Amniotic epithelial cell (primary cell): Measurements from ENCODE around the gene SLC25A21.
A peak's percentile ranks its signal among the peaks of the same experiment; 100 is the strongest.
"Not testable (repeated sequence)": the region's sequence is repeated elsewhere in the genome, so short reads cannot be mapped to it uniquely, and the experiment has no call there.

Source experiments
- DNase-seq: peaks from one replicate; pipeline ENCODE4 v3.0.0-alpha.2; 2010; ENCODE audit warnings: low read depth

Gene SLC25A21

DNA sequence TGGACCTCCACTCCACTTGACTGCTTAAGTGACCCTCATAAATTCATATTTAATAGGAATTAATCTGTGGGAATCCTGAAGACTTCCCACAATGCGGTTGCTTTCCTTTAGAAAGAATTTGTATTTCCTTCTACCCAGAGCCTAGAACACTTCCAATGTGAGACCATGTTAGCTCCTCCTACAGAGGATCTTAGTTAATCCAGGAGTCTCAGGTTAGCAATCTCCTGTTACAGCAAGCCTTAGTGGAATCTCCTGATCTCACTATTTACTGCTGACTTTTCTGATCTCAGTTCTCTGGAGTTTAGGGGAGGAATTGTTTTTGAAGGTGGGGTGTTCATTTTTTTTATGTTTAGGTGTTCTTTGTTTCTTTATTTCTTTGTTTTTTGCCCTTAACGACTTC, 186.0 kb downstream of the SLC25A21 start:
- no peak for DNase-seq

DNA sequence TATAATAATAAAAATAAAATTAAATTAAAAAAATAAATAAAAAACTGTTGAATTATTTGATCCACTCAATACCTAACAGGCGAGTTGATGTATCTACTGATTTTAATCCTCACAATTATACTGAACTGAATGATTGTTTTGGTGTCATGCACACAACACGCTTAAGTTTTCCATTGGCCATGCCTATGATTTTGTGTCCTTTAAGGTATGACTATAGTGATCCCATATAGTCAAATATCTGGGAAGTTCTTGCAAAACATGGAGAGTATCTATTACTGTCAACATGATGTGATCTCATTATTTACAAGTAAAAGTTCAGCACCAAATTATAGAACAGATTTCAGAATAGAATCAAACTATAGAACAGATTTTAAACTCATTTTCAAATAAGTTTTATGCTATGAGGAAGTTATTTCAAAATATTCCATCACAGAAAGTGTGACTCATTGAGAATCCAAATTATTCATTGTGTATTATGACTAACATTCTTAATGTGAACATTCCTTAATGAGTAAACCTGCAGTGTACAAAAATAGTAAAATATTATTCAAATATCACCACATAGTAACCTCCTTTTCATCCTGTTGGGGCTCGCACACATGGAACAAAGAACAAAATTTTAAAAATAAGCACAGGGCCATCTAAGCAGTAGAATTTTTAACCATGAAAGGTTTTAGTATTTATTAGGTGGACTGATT, 190.4 kb downstream of the SLC25A21 start:
- DNase-seq = peak; percentile 57

DNA sequence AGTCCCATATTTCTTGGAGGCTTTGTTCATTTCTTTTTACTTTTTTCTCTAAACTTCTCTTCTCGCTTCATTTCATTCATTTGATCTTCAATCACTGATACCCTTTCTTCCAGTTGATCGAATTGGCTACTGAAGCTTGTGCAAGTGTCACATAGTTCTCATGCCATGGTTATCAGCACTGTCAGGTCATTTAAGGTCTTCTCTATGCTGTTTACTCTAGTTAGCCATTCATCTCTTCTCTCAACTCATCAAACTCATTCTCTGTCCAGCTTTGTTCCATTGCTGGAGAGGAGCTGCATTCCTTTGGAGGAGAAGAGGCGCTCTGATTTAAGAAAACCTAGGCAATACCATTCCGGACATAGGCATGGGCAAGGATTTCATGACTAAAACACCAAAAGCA, 192.0 kb downstream of the SLC25A21 start:
- not testable (repeated sequence) for DNase-seq

DNA sequence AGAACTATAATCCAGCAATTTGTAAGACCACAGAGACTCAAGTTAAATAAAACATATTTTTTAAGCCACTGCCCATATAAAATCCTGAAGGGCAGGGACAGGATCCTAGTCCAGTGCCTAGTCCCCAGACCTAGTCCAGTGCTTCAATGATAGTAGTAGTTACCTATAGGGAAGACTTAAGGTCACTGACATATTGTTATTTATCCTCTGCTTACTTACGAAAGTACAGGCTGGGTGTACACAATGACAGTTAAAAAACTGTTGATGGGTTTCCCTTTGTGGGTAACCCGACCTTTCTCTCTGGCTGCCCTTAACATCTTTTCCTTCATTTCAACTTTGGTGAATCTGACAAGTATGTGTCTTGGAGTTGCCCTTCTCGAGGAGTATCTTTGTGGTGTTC, 192.5 kb downstream of the SLC25A21 start:
- DNase-seq = no peak

DNA sequence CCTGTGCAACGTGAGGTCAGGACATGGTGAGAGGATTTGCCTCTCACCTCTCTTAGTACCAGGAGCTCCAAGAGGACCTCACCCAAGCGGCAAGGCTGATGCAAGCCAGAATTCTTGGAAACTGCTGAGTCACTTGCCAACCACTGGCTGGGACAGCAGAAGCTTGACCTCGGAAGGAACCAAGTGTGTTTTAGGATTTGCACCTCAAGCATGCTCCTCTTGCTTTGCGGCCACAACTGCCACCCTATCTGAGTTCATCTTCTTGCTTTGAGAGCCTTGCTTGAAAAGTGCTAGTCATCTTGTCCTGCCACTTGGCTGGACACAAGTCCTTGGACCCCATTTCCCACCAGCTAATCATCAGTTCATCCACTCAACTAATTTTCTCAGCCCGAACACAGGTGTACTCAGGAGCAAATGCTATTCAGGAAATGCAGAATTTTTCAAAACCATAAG, 195.8 kb downstream of the SLC25A21 start:
- peak; percentile 46 for DNase-seq

GRCh38 chr14:36975834-36976233, 196.6 kb downstream of the SLC25A21 start:
- no peak for DNase-seq

DNA sequence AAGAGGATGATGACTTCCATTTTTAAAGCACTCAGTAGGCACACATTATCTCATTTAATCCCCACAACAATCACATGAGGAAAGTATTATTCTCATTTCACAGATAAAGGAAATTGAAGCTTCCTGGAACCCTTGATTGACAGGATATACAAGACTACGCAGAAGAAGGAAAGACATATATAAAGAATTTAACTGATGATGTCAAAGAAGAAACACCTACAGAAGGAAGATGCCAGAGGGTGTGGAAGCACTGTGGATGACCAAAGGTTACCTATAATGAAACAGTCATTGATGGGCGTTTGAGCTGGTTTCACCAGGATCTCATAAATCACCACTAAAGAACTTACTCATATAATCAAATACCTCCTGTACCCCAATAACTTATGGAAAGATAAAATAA, 197.4 kb downstream of the SLC25A21 start:
- no peak for DNase-seq

DNA sequence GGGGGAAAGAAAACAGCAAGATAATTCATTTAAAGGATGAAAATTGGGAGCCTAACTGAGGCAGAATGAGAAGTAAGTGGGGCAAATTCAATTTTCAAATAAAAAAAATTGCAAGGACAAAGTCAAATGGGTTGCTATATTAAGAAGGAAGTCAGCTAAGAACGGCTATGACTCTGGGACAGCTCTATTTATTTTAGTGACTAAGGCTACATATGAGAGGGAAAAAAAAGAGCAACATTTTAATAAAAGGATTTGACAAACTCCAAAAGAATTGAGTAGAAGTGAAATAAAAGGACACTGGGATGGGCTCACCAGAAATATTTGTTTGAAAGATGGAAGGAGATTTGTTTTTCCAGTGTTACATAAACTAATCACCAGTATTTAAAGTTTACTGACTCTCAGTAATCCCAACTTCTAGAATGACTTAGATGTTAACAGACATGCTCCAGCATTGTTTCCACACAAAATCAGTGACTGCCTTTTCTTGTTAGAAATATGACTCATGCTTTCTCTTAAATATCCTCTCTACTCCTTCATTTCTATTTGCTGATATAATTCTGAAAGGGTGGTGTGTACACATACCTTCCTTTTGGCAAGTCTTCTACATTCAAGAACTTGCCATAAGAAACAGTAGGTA, 198.5 kb downstream of the SLC25A21 start:
- DNase-seq = peak; percentile 47

GRCh38 chr14:36971263-36971855, 201.0 kb downstream of the SLC25A21 start:
- no peak for DNase-seq

DNA sequence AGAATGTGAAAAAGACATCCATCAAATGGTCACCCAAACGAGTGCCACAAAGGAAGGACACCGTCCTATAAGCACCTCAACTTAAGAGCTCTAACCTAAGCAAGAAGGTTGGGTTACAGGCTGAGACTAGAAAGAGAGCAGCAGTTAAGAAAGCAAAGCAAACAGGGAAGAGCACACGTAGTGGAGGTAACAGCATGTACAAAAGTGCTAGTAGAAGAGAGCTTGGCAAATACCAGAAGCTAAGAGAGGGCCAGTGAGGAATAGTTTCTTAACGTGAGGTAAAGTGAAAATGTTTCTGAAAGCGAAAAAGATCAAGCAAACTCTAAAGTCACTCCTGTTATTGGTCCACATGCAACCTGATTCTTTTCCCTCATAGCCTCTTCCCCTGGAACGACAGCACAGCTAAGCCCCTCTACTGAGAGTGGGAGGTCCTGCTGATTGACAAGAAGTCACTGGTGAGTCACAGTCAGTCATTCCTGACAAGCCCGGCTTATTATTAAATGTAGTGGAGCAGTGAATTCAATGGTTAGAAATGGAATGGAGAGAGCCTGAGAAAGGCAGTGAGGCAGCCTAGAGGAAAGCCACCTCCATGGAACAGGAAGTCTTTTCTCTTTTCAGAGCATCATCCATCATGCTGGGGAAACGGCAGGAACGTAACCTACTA, 204.4 kb downstream of the SLC25A21 start:
- no peak for DNase-seq

GRCh38 chr14:36955967-36956366, 216.4 kb downstream of the SLC25A21 start:
- no peak for DNase-seq

DNA sequence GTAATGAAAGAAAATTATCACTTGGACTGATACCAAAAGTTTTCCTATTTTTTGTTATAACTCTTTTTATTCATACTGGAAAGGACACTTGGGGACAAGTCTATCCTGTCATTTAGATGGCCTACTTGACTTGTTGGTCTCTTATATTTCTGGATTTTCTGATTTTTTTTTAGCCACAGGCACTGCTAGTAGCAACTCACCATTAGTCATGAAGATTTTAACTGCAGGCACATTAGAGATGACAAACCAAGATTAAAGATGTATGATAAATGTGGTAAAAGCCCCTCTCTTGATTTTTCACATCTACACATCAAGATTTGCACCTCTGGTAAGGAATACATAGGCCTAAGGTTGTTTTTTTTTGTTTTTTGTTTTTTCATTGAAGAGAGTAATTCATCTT, 217.0 kb downstream of the SLC25A21 start:
- no peak for DNase-seq

GRCh38 chr14:36952689-36953088, 219.7 kb downstream of the SLC25A21 start:
- DNase-seq = peak; percentile 29

GRCh38 chr14:36951380-36951911, 221.0 kb downstream of the SLC25A21 start:
- no peak for DNase-seq

- DNase-seq = no peak
Measured at GRCh38 chr14:36950812-36951211, 221.6 kb downstream of the SLC25A21 start.

GRCh38 chr14:36949371-36949770, 223.0 kb downstream of the SLC25A21 start:
- DNase-seq = no peak

DNA sequence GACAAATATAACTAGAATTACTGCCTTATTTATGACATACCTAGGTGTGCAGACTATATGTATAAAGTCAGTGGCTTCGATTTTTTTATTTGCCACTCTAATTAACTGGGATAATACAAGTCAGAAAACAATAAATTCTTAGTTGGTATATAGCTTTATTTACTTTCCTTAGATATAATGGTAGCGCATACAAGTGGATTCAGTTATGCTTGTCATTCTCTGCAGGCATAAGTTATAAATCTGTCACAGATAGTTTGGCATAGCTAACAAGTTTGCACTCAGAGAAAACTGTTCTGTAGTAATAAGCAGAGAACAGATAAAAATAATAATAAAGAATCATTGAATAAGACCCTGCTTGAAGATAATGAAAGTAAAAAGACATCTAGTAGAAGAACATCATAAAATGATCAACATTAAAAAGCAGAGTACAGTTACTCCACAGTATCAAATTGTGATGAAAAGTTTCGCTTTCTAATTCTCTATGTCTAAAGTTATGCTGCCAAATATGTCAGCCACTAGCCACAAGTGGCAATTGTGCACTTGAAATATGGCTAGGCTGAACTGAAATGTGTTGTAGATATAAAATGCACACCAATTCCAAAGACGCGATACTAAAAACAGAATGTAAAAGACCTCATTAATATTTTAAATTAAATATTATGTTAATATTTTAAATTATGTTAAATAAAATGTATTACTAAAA, 224.1 kb downstream of the SLC25A21 start:
- DNase-seq = no peak

DNA sequence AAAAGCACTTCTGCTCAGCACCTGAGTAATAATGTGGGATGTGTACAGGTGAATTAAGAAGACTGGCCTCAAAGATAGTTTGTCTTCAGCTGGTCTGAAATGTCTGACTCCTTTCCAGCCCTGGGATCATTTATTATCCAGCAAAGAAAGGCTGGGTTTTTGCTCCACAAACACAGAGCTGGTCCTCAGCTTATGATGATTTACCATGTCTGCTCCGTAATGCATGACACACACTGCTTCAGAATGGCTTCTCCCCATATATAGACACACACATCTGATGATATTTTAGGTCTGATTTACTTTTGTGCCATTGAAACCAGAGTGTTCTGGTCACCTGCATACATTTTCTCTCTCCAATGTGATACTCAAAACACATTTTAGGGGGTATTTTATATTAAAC, 225.0 kb downstream of the SLC25A21 start:
- no peak for DNase-seq

DNA sequence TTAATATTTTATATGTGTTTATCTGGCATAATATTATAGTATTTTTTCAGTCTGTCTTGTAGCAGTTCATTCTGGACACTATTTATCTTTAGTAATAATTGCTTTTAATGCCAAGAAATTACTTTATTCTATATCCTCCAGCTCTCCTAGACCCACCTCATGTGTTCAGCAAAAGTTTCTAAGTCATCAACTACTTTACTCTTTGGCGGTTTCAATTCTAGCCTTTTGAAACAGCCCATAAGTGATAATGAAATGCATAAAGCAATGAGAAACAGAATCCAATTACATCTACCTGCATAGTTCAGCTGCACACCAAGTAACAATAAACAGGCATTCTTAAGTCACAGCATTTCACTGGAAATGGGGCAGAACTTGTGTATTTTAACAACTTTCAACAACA, 225.5 kb downstream of the SLC25A21 start:
- no peak for DNase-seq

- DNase-seq = peak; percentile 58
Measured at GRCh38 chr14:36944307-36945010, 227.9 kb downstream of the SLC25A21 start.

GRCh38 chr14:36942522-36943245, 229.7 kb downstream of the SLC25A21 start:
- DNase-seq = peak; percentile 42
